ENCODE results near the gene KRT74. TPM values are rescaled to one million over a fixed set of nuclear protein-coding genes. Genes with fewer than 3 reads are reported as not detected.

Gene KRT74
- total and polyA plus RNA-seq, 2 of the 8 experiments (the other 6 are each of a cell fraction or from before 2014, with no cell fraction given): not detected

DNA sequence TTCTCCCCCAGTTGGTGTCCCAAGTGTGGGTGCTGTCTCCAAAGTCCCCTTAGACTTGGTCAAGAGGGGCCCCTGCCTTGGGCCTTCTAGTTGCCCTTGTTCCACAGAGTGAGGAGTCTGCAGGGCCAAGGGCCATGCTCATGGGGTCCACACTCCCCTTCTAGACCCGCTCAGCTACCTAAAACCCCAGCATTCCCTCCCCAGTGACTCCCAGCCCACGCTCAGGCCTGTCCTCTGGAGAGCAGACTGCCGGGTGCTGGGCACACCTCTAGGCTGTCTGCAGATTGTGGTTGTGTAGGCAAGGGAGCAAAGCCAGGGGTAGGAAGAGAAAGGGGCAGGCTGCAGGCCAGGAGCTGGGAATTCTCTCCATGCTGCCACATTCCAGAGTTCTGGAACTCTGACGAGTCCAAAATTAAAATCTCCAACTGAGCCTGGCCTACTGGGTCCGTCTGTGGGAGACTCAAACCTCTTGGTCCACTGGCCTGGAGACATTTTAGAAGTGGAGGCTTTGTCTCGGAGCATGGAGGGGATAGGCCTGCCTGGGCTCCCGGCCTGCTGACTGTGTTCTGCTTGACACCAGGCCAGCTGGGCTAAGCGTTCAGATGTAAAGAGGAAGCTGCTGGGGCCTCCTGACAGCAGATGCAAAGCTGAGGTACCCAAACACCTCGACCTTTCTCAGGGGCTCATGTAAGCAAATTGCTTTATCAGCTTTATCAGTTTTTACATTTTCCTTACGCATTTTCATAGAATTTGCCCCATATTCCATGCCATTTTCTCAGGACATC lies 39.8 kb downstream of the KRT74 start (continued):
- no peak for TF ChIP-seq SAP30 (IDR thresholded peaks at IDR 0.05; ENCODE audit: insufficient read depth, insufficient replicate concordance, low read length)
- TF ChIP-seq RAD21 (IDR thresholded peaks at IDR 0.05 in 1 of 2, conservative IDR thresholded peaks at IDR 0.05 in 1 of 2; ENCODE audit: low read depth in 2 of 2, low read length in 2 of 2): no peak
- TF ChIP-seq SIX5 (IDR thresholded peaks at IDR 0.05; ENCODE audit: low read depth, low read length): no peak
- no peak for TF ChIP-seq KDM1A (IDR thresholded peaks at IDR 0.05; ENCODE audit: borderline replicate concordance, low read length)
- TF ChIP-seq ZNF274 (IDR thresholded peaks at IDR 0.05; ENCODE audit: borderline replicate concordance, extremely low read depth, low read length): no peak
- TF ChIP-seq JUN (IDR thresholded peaks at IDR 0.05; ENCODE audit: low read depth, low read length): no peak
- TF ChIP-seq SIRT6 (IDR thresholded peaks at IDR 0.05; ENCODE audit: low read length): no peak
